GM12892 (cell line): ENCODE measurements around the gene GRIN1.

Source experiments
- DNase-seq: peaks from one replicate; pipeline ENCODE4 v3.0.0; 2011; ENCODE audit not compliant: insufficient read length
- FAIRE-seq: peaks from 2 replicates; lab custom pipeline; 2011; peaks lifted over from hg19 to GRCh38; lab: Jason Lieb, UNC
- POLR2A ChIP-seq: IDR thresholded peaks from 2 replicates; pipeline ENCODE4 v1.6.1; 2011; ENCODE audit warnings: low read depth, low read length, control low read depth
- POLR2AphosphoS5 ChIP-seq: IDR thresholded peaks from 2 replicates; pipeline ENCODE4 v1.6.1; 2011; ENCODE audit warnings: low read depth, low read length, control low read depth
- TAF1 ChIP-seq: IDR thresholded peaks from 2 replicates; pipeline ENCODE4 v1.6.1; 2011; ENCODE audit warnings: low read depth, mild to moderate bottlenecking, control low read depth, low read length, borderline replicate concordance

Gene GRIN1

DNA sequence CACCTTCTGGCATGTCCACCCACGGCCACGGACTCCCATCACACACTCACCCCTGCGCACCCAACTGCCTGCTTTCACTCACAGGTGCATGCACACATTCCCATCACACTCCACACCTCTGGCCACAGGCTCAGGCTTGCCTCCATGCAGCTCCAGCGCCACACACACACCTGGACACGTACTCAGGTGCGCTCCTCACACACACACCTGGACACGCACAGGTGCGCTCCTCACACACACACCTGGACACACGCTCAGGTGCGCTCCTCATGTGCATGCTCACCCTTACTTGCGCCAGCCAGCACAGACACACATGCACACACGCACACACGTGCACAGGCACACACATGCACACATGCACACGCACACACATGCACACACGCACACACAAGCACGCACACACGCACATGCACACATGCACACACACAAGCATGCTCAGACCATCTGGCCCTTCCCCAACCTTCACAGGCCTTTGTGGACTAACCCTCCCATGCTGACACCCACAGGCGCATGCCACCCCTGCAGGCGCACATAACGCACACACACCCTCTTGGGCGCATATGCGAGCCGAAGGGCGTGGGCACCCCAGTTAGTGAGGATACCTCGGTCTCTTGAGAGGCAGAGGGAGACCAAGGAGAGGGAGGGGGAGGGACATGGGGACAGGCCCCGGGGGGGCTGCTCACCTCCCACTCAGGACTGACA lies 8.3 kb downstream of the GRIN1 start:
- DNase-seq (no peak), FAIRE-seq (peak; percentile 9)
- TF ChIP-seq TAF1 = no peak
- no peak for TF ChIP-seq POLR2AphosphoS5
- no peak for TF ChIP-seq POLR2A

DNA sequence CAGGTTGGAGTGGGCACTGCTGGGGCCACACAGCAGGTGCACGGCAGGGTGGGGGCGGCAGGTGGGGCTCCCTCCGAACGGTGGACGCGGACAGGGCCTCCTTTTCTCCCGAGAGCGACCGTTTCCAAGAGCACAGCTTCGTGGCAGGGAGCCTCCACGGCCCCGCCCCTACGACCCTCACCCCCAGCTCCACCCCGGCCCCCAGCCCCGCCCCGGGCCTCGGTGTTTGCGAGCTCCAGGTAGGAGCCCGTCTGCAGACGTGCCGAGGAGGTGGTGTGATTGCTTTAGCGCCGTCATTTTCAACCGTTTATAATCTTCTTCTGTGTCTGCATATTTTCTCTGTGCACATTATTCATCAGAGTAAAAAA lies 8.8 kb downstream of the GRIN1 start:
- no peak for FAIRE-seq

DNA sequence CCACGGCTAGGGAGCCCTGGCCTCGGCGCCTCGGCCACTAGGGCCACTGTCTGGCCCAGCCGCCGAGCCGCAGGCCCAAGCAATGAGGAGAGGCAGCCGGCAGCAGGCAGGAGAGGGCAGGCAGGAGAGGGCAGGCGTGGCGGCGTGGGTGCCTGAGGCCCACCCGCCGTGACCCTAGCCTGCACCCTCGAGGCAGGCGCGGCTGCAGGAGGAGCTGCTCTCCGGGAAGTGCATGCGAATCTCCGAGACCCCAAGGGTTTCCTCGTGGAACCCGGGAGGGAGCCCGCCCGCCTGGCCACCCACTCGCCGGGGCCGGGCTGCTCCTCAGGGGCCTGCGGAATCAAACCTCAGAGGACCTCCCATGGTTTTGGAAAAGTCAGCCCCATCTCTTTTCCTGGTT lies 9.3 kb downstream of the GRIN1 start:
- FAIRE-seq (no peak), DNase-seq (no peak)
- TF ChIP-seq POLR2AphosphoS5 (no peak), POLR2A (no peak), TAF1 (no peak)

More for the DNA sequence above, 8.8 kb downstream of the GRIN1 start:
- no peak for DNase-seq
- TF ChIP-seq POLR2A (no peak), TAF1 (no peak), POLR2AphosphoS5 (no peak)

DNA sequence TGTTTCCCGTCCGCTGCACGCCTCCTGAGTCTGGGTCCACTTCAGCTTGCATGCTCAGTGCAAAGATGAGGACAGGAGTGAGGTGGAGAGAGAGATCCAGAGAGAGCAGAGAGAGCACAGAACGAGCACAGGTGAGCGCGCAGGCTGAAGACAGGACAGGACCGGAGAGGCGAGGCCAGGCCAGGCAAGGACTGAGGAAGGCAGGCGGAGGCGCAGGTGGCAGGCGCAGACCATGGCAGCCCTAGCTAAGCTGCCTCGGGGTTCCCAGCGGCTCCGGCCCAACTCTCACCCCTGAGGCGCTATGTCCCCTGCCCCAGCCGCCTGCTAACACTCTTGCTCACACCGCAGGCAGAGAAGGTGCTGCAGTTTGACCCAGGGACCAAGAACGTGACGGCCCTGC lies 9.7 kb downstream of the GRIN1 start:
- TF ChIP-seq POLR2A (no peak), POLR2AphosphoS5 (no peak), TAF1 (no peak)

DNA sequence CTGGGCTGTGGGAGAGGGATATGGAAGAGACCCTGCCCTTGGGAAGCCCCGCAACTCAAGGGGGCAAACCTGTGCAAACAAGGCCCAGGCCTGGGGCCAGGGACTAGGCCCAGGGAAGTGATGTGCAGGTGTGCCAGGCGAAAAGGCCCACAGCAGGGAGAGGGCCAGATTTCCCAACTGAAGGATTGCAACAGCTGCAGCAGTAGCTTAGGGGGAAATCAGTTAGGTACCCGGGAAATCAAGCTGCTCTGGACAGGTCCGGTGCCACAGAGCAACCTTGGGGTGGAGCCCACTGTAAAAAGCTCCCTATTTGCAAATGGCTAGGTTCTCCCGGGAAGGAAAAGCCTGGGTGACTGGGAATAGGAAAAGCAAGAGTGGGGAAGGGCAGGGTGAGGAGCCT lies 10.4 kb downstream of the GRIN1 start:
- DNase-seq (no peak), FAIRE-seq (no peak)
- no peak for TF ChIP-seq POLR2AphosphoS5
- TF ChIP-seq TAF1 = no peak
- no peak for TF ChIP-seq POLR2A

More for the DNA sequence above, 9.7 kb downstream of the GRIN1 start:
- DNase-seq = no peak
- no peak for FAIRE-seq

DNA sequence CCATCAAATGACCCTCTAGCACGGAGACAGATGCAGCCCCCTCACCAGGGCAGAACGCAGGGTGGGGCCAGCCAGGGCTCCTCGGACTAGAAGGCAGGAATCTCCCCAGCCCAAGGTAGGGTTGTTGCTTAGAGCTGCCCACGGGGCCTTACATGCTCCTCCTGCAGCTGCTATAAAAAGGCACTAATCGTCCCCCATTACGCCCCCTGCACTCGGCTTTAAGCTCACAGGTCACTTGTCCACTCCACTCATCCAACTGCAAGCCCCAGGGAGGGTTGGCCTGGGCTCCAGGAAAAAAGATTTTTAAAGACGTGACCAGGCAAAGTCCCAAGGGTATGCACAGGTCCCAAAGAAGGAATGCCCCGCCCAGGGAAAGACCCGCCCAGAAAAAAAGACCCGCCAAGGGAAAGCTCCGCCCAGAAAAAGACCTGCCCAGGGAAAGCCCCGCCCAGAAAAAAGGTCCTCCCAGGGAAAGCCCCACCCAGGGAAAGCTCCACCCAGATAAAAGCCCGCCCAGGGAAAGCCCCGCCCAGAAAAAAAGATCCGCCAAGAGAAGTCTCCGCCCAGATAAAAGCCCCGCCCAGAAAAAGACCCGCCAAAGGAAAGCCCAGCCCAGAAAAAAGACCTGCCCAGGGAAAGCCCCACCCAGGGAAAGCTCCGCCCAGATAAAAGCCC lies 11.1 kb downstream of the GRIN1 start:
- DNase-seq = peak; percentile 74
- no peak for FAIRE-seq
- TF ChIP-seq TAF1 (no peak), POLR2A (no peak), POLR2AphosphoS5 (no peak)

DNA sequence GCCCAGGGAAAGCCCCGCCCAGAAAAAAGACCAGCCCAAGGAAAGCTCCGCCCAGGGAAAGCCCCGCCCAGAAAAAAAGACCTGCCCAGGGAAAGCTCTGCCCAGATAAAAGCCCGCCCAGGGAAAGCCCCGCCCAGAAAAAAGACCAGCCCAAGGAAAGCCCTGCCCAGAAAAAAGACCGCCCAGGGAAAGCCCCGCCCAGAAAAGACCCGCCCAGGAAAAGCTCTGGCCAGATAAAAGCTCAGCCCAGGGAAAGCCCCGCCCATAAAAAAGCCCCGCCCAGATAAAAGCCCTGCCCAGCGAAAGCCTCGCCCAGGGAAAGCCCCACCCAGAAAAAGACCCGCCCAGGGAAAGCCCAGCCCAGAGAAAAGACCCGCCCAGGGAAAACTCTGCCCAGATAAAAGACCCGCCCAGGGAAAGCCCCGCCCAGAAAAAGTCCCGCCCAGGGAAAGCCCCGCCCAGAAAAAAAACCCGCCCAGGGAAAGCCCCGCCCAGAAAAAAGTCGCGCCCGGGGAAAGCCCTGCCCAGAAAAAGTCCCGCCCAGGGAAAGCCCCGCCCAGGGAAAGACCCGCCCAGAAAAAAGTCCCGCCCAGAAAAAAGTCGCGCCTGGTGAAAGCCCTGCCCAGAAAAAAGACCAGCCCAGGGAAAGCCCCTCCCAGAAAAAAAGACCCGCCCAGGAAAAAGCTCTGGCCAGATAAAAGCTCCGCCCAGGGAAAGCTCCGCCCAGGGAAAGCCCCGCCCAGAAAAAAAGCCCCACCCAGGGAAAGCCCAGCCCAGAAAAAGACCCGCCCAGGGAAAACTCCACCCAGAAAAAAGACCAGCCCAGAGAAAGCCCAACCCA lies 11.9 kb downstream of the GRIN1 start:
- DNase-seq = peak; percentile 83
- peak; percentile 70 for FAIRE-seq
- TF ChIP-seq POLR2AphosphoS5 (no peak), POLR2A (no peak), TAF1 (no peak)

DNA sequence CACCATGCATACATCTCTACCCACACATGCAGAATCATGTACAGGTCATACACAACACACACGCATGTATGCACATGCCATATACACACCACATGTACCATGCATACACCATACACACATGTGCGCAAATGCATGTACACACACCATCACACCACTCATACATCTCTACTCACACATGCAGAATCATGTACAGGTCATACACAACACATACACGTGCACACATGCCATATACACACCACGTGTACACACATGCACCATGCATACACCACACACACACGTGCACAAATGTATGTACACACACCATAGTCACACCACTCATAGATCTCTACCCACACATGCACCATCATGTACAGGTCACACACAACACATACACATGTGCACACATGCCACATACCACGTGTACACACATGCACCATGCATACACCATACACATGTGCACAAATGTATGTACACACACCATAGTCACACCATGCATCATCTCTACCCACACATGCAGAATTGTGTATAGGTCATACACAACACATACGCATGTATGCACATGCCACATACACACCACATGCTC lies 14.0 kb downstream of the GRIN1 start:
- FAIRE-seq (peak; percentile 73), DNase-seq (no peak)
- no peak for TF ChIP-seq POLR2A
- TF ChIP-seq TAF1 = no peak
- TF ChIP-seq POLR2AphosphoS5 = no peak

DNA sequence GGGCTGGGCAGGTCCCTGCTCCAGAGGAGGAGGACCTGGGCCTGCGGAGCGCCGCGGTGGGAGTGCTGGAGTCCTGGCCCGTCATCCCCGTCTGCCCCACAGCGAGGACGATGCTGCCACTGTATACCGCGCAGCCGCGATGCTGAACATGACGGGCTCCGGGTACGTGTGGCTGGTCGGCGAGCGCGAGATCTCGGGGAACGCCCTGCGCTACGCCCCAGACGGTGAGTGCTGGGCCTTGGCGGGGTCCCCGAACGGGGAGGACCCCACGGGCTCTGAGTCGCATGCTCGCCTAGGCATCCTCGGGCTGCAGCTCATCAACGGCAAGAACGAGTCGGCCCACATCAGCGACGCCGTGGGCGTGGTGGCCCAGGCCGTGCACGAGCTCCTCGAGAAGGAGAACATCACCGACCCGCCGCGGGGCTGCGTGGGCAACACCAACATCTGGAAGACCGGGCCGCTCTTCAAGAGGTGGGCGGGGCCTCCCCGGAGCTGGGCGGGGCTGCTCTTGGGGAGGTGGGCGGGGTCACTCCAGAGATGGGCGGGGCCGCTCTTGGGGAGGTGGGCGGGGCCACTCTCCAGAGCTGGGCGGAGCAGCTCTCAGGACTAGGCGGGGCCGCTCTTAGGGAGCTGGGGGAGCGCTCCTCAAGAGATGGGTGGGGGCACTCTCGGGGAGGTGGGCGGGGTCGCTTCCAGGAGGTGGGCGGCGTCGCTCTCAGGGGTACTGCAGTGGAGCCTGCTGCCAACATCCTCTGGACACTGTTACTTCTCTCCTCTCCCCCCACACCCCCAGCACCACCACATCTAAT lies 17.8 kb downstream of the GRIN1 start:
- no peak for TF ChIP-seq POLR2A
- no peak for TF ChIP-seq POLR2AphosphoS5
- no peak for TF ChIP-seq TAF1
- DNase-seq (no peak), FAIRE-seq (peak; percentile 62)

DNA sequence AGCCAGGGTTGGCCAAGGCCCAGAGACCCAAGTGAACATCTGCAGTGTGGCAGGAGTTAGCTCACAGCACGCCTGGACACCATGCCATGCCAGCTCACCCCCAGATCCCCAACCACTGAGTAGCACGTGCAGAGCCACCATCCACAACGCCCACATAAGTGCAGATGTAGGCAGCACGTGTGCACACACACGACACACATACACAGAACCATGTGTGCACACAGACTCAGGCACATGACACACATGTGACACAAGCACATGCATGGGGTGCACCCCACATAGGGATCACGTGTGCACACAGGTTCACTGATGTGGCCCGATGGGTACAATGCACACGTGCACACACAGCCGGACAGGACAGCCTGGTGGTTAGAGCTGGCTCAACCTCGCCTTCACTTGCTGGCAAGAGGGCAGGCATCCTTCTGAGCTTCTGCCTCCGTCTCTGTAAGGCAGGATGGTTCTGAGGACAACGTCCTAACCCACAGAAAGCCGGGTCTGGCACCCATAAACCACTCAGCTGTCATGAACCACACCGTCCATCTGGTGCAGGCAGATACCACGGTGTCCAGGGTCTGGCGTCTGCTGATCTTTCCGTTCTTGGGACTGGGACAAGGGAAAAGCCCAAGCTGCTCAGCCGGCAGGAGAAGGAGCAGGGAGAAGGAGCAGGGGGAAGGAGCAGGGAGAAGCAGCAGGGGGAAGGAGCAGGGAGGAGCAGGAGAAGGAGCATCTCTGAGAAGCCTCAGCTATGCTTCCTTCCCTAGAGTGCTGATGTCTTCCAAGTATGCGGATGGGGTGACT lies 18.9 kb downstream of the GRIN1 start:
- FAIRE-seq (peak; percentile 69), DNase-seq (no peak)
- TF ChIP-seq POLR2A (no peak), POLR2AphosphoS5 (no peak), TAF1 (no peak)
